Measurements from ENCODE around the gene SDE2. TPM values are rescaled to one million over a fixed set of nuclear protein-coding genes. Genes with fewer than 3 reads are reported as not detected.
"Not testable (repeated sequence)": the region's sequence is repeated elsewhere in the genome, so short reads cannot be mapped to it uniquely, and the experiment has no call there.

Gene SDE2
- total RNA-seq, 1 donor from 2014 or later, result 18.4 TPM

GRCh38 chr1:226021801-226022200 lies 22.7 kb upstream of the SDE2 start:
- H3K27me3 ChIP-seq (ENCODE audit: low read depth), result no peaks in the 10 kb centered on the region
- DNase-seq, result no peak
- H3K27ac ChIP-seq, result no peak overlapping the region
- H3K36me3 ChIP-seq, result no peaks in the 10 kb centered on the region
- intact Hi-C loops (cut with DNase I), result no loop called here
- H3K4me3 ChIP-seq, result no peak overlapping the region
- H3K9me3 ChIP-seq, result no peaks in the 10 kb centered on the region
- ATAC-seq, result no peak
- H3K4me1 ChIP-seq, result no peaks in the 10 kb centered on the region
- TF ChIP-seq, protein P1, sequence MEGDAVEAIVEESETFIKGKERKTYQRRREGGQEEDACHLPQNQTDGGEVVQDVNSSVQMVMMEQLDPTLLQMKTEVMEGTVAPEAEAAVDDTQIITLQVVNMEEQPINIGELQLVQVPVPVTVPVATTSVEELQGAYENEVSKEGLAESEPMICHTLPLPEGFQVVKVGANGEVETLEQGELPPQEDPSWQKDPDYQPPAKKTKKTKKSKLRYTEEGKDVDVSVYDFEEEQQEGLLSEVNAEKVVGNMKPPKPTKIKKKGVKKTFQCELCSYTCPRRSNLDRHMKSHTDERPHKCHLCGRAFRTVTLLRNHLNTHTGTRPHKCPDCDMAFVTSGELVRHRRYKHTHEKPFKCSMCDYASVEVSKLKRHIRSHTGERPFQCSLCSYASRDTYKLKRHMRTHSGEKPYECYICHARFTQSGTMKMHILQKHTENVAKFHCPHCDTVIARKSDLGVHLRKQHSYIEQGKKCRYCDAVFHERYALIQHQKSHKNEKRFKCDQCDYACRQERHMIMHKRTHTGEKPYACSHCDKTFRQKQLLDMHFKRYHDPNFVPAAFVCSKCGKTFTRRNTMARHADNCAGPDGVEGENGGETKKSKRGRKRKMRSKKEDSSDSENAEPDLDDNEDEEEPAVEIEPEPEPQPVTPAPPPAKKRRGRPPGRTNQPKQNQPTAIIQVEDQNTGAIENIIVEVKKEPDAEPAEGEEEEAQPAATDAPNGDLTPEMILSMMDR (IDR thresholded peaks at IDR 0.05), result no peak

DNA sequence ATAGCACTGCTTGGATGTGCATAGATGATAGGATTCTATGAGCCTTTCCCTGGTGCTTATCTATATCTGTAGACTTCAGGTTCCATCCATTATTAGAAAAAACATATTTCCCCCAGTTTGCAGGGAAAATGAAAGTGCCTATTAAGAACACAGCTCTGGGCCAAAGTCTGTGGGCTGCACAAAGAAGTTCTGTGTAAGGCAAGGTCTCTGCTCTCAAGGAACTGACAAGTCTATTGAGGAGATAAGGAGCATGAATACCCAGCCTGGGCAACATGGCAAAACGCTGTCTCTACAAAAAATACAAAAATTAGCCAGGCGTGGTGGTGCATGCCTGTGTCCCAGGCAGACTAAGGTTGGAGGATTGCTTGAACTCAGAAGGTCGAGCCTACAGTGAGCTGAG lies 22.3 kb upstream of the SDE2 start:
- no peak for DNase-seq
- no peak for ATAC-seq
- intact Hi-C loops (cut with DNase I), result no loop called here

DNA sequence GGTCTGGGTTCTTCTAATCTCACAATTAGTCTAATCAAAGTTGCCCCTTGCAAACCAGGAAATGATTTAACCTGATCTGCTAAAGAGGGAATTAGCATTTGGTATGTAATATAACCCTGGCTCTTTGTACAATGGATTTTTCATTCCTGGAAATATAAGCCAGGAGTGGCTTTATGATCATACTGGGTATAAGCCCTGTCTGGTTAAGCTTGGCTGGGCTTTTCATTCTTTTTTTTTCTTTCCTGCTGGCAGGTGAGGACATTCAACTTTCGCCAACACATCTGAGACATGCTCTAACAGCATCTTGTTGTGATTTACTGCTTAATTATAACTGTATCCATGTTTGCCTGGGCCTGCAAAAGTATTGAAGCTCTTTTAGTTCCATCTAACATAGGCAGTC lies 20.4 kb upstream of the SDE2 start:
- TF ChIP-seq, protein P1 (IDR thresholded peaks at IDR 0.05), result no peak
- Histone ChIP-seq H3K9me3 (no peaks in the 10 kb centered on the region), H3K36me3 (no peaks in the 10 kb centered on the region), H3K4me3 (no peak overlapping the region), H3K4me1 (no peaks in the 10 kb centered on the region), H3K27ac (no peak overlapping the region), H3K27me3 (ENCODE audit: low read depth) (no peaks in the 10 kb centered on the region)
- DNase-seq, result no peak
- intact Hi-C loops (cut with DNase I), result no loop called here
- no peak for ATAC-seq

More for the DNA sequence above, 22.3 kb upstream of the SDE2 start:
- H3K4me1 ChIP-seq, result no peaks in the 10 kb centered on the region
- no peaks in the 10 kb centered on the region for H3K27me3 ChIP-seq (ENCODE audit: low read depth)
- no peaks in the 10 kb centered on the region for H3K36me3 ChIP-seq
- H3K27ac ChIP-seq, result no peak overlapping the region
- H3K9me3 ChIP-seq, result no peaks in the 10 kb centered on the region
- H3K4me3 ChIP-seq, result no peak overlapping the region
- TF ChIP-seq, protein P1 (IDR thresholded peaks at IDR 0.05), result no peak

GRCh38 chr1:226017070-226017469 lies 17.9 kb upstream of the SDE2 start:
- no peaks in the 10 kb centered on the region for H3K9me3 ChIP-seq
- intact Hi-C loops (cut with DNase I), result no loop called here
- no peaks in the 10 kb centered on the region for H3K36me3 ChIP-seq
- TF ChIP-seq, protein P1 (IDR thresholded peaks at IDR 0.05), result no peak
- H3K27ac ChIP-seq, result no peak overlapping the region
- no peak for ATAC-seq
- H3K4me3 ChIP-seq, result no peak overlapping the region
- no peak for DNase-seq
- no peaks in the 10 kb centered on the region for H3K27me3 ChIP-seq (ENCODE audit: low read depth)
- H3K4me1 ChIP-seq, result no peaks in the 10 kb centered on the region

DNA sequence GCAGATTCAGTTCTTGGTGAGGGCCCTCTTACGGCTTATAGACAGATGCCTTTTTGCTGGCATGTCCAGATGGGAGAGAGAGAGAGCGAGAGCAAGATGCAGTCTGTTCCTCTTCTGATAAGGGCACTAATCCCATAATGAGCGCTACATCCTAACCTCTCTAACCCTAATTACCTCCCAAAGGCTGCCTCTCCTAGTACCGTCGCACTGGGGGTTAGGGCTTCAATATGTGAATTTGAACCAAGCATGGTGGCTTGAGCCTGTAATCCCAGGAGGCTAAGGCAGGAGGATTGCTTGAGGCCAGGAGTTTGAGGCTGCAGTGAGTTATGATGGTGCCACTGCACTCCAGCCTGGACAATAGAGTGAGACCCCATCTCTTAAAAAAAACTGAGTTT lies 10.5 kb upstream of the SDE2 start:
- ATAC-seq, result no peak
- Histone ChIP-seq H3K9me3 (no peaks in the 10 kb centered on the region), H3K36me3 (no peaks in the 10 kb centered on the region), H3K4me3 (no peak overlapping the region), H3K27me3 (ENCODE audit: low read depth) (no peaks in the 10 kb centered on the region), H3K4me1 (no peaks in the 10 kb centered on the region), H3K27ac (no peak overlapping the region)
- DNase-seq, result no peak
- intact Hi-C loops (cut with DNase I), result no loop called here
- TF ChIP-seq, protein P1 (IDR thresholded peaks at IDR 0.05), result no peak

DNA sequence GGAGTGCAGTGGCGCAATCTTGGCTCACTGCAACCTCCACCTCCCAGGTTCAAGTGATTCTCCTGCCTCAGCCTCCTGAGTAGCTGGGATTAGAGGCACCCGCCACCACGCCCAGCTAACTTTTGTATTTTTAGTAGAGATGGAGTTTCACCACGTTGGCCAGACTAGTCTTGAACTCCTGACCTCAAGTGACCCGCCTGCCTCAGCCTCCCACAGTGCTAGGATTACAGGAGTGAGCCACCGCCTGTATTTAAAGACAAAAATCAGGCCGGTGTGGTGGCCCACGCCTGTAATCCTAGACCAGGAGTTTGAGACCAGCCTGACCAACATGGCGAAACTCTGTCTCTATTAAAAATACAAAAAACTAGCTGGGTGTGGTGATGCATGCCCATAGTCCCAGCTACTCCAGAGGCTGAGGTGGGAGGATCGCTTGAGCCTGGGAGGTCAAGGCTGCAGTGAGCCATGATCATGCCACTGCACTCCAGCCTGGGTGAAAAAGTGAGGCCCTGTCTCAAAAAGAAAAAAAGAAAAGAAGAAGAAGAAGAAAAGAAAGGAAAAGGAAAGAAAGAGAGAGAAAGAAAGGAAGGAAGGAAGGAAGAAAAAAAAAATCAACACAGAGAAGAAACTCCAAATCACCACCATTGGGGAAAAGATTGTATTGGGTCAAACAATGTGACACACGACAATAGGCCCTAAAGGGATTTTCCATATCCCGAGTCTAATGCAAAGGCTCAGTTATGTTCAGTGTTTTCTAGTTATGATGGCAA lies 8.2 kb upstream of the SDE2 start:
- ATAC-seq; H3K27me3 ChIP-seq (ENCODE audit: low read depth); DNase-seq; H3K4me3 ChIP-seq; intact Hi-C loops (cut with DNase I); H3K36me3 ChIP-seq; H3K27ac ChIP-seq; H3K9me3 ChIP-seq: not testable (repeated sequence)
- H3K4me1 ChIP-seq, result peaks cover 13% of the 10 kb centered on the region
